ENCODE results near the gene CDH4. TPM values are rescaled to one million over a fixed set of nuclear protein-coding genes. Genes with fewer than 3 reads are reported as not detected.

The CDH4 gene
- 8.2 TPM for polyA plus RNA-seq (2013, experiment 1 of 2; ENCODE audit: insufficient read length)
- polyA plus RNA-seq (2013, experiment 2 of 2; ENCODE audit: insufficient read length), result 7.6 TPM

DNA sequence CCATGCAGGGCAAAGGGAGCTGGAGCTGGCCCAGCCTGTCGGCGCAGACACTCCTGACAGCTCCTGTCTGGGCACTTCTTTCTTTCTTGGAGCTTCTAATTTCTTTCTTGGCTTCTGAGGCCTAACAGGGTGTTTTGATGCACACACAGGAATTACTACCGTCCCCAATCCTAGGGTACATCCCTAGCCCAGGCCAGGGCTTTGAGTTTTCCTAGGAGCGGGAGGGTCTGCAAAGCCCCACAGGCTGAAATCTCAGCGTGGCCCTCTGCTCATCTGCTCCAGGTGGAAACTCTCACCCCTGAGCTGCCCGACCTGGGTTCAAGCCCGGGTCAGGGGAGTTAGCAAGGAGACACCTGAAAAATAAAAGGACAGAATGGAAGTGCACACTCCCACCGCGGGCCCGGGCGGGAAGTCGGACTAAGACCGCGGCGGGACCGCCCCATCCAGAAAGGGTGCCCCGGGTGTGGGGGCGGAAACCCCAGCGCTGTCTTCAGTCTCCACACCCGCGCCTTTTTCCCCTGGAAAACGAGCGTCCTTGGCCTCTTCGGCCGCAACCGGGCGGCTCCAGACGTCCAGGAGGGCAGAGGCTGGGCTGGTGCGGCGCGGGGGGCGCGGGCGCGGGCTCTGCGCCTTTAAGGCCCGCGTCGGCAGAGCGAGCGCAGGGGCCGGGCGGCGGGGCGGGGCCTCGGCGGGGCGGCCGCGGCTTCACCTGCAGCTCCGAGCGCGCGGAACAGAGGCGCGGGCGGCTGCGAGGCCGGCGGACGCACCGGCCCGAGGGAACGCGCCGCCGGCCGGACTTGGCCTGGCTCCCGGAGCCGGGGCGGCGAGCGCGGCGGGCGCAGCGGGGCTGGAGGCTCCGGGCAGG is at the start of gene CDH4:
CDH4 (plus strand) TSS at position 733 of the 865 bp plus-strand sequence.
- no peak for DNase-seq

DNA sequence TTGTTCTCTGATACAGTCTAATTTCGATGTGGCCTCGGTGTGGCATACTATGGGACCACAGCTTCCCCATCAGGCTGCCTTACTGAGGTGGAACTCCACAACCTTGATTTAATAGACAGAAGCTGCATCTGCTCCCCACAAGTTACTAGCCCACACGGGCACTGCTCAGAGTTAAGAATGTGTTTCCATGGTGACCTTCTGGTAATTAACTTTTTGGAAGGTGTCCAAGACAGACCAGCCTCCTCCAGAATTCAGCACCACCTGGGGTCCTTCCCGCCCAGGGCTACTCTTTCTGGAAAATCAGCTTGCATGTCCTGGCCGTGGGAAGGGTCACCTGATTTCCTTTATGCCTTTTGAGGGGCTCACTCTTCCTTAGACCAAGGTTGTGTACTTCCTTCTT is 48.7 kb upstream of the CDH4 start:
- DNase-seq, result no peak

DNA sequence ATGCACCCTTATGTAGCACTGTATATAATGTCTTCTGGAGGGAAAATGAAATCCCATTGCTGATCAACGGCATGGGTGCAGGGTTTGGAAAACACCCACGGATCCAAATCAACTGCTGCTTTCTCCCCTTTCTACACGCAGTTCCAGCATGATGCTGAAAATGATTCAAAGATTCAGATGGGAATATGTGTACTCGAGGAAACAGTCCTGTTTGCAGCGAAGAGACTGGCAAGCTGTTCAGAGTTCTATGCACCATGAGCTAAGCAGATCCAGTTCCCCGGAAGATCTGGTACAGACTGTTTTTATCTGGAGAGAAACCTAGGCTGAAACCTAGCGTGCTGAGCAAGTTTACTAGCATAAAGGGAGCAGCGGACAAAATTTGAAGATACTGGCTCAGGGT is 47.9 kb upstream of the CDH4 start:
- DNase-seq, result no peak

- DNase-seq, result no peak
Observed at GRCh38 chr20:61205769-61206168, 46.3 kb upstream of the CDH4 start.

DNA sequence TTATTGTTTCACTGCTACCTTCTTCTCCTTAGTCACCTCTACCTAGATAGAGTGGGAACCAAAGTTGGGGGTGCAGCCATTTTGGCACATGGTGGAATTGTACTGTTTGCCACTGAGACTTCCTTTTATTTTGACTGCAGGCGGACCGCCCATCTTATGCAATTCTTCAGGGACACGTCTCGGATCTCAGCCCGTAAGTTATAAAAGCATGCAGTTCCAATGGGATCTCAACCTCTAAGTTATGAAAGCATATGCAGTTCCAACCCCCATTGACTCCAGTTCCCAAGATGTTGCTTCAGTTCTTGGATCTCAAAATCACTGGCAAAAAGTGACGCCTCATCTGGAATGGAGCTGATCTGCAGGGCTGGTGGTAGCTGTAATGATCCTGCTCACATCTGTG is 41.2 kb upstream of the CDH4 start:
- DNase-seq, result no peak

DNA sequence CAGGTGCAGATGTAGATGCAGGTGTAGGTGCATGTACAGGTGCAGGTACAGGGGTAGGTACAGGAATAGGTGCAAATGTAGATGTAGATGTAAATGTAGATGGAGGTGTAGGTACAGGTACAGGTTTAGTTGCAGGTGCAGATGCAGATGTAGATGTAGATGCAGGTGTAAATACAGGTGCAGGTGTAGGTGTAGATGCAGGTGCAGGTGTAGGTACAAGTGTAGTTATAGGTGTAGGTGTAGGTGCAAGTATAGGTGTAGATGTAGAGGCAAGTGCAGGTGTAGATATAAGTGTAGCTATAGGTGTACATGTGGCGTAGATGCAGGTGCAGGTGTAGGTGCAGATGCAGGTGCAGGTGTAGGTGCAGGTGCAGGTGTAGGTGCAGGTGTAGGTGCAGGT is 34.2 kb upstream of the CDH4 start:
- no peak for DNase-seq

DNA sequence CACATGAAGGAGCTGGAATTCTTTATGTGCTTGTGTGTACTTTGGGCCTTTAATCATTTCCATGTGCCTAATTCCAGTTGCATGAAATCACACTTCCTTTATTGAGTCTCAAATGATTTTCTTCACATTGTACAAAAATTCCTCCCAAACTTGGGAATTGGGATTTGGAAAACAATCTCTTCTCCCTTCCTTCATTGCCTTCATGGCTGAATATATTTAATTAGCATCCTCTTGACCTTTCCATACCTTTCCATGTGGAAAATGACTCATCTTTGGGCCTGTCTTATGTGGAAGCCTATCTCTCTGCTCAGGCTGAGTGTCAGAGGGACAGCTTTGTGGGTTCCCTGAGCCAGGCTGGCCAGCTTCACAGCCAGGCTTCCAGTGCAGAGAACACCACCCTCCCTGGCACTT is 33.0 kb upstream of the CDH4 start:
- peak; percentile 89 for DNase-seq

DNA sequence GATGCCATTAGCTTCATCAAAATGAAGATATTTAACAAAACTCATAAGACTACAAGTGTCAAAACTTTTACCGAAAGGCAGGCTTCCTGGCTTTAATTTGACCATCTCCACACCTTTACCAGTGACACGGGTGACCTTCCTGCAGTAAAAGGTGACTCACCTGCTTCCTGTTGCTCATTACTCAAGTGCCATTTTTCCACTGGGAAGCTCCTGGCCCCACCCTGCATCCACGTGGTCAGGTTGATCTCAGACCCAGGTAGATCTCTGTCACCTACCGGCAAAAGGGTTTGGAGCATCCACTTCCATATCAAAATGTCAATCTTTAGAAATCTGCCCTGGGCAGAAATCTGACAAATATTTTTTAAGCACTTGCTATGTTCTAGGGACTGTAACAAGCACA is 31.9 kb upstream of the CDH4 start:
- no peak for DNase-seq

- no peak for DNase-seq
Observed at GRCh38 chr20:61220626-61221325, 31.3 kb upstream of the CDH4 start.

DNA sequence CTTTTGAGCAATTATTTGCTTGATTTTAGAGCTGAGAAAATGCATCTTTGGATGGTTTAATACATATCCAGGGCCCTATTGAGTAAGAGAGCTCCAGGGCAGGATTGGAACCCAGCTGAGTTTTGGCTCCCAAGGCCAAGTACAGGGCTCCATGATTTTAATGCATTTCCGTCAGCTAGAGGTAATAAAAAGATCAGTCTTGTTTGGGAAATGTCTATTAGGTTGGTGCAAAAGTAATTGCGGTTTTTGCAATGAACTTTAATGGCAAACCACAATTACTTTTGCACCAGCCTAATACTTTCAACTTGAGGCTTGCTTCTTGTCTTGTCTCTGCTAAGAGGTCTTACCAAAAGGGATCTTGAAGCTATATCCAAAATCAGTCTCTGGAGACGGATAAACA is 29.4 kb upstream of the CDH4 start:
- DNase-seq, result no peak

- DNase-seq, result no peak
Observed at GRCh38 chr20:61223121-61223520, 28.9 kb upstream of the CDH4 start.

DNA sequence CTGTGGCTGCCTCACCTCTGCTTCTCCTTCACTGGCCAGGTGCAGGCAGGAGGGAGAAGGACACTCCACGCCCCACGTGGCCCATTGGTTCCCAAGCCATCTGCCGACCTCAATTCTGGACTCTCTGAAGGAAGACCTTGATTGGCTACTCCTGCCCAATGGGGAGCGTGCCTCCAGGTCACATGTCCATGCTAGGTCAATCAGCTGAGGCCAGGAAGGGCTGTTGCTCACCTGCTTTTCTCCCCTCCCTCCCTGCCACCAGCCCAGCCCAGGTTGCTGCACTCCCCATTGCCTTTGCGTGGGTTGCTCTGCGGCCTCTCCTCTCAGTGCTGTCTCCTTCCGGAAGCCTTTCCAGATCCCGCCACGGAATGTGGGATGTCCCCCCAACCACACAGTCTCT is 21.9 kb upstream of the CDH4 start:
- no peak for DNase-seq

GRCh38 chr20:61233590-61233989 is 18.5 kb upstream of the CDH4 start:
- DNase-seq, result no peak

- no peak for DNase-seq
Observed at GRCh38 chr20:61234224-61234890, 17.7 kb upstream of the CDH4 start.

- DNase-seq, result no peak
Observed at GRCh38 chr20:61236713-61237112, 15.3 kb upstream of the CDH4 start.

DNA sequence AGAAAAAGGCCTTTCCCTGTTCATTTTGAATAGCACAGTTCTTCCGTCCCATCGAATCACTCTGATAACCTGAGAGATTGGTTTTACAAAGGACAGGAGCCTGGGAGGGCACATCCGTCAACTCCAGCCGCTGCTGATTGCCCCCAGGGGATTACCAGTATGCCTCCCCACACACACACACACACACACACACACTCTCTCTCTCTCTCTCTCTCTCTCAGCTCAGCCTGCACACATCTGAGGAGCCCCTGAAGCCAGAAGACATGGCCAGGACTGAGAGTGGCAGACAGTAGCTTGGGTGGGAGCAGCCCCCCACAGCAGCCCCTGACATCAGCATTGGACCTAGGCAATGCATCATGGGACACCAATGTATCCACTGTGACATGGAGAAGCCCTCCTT is 13.2 kb upstream of the CDH4 start:
- no peak for DNase-seq

DNA sequence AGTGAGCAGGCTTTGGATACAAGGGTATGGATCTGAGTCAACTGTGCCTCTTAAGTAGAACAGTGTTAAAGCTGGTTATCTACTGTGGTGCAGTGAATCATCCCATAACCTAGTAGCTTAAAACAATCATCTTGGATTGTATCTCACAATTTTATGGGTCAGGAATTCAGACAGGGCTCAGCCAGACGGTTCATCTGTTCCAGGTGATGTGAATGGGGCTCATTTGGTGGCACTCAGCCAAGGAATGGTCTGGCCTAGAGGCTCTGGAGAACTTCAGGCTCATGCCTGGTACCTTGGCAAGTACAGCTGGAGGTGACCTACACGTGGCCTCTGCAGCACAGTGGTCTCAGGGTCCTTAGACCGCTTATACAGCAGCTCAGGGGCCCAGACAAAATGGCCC is 11.2 kb upstream of the CDH4 start:
- no peak for DNase-seq

DNA sequence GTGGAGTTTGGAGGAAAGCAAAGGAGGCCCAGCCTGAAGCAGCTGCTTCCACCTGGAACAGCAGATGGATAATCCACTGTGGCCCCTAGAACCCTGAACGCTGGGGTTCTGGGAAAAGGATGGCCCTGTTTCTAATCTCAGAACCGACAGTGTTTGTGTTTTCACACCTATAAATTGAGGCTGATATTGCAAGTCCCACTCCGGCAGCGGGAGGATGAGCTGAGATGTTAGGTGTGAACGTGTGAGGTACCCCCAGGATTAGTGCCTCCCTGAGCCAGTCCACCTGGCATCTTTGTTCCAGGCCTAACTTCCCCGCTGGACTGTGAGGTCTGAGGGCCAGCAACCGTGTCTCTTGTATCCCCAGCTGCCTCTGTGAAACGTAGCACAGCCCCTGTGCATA is 7.8 kb upstream of the CDH4 start:
- no peak for DNase-seq

DNA sequence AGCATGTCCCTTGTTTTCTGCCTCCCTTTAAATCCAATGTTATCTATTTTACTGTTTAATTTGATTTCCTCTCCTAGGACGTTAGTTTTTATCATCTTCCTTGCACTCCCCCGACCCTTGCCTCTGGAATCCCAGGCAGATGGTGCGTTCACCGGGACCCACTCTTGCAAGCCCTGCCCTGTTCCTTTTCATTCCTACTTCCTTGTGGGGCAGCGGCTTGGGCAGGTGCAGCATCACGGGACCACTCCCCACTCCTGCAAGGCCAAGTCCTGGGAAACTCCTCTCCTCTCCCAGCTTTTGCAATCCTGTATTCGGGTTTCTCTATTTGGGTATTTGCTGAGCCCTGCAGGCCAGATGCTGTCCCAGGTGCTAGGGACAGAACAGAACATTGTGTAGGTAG is 5.8 kb upstream of the CDH4 start:
- DNase-seq, result no peak

- no peak for DNase-seq
Observed at GRCh38 chr20:61249626-61250025, 2.4 kb upstream of the CDH4 start.

DNA sequence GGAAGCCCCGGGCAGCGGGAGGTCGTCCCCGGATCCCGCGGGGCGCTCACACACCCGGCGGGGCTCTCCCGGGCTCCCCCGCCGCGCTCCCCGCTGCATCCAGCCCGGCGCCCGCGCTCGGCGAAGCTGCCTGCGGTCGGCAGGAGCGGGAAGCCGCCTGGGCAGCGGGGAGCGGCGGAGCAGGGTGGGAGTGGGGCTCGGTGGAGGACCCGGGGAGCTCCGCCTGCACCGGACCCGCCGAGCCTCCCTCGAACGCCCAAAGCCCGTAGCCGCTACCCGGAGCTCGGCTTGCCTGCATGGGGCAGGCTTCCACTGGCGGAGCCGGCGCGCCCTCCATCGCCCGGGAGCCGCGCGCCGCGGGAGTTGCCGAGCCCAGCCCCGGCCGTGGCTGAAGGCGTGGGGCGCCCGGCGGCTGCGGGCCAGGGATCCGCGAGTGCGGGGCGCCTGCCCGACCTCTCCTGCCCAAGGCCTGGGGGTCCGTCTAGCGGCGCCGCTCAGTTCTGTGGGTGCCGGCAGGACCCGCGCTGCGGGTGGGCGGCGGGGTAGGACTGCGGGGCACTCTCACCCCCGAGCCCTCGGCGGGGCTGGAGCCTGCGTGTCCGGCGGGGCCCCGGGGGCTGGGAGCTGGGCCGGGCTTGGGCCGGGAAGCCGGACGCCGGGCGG is 671 bp downstream of the CDH4 start:
- DNase-seq, result peak; percentile 28

DNA sequence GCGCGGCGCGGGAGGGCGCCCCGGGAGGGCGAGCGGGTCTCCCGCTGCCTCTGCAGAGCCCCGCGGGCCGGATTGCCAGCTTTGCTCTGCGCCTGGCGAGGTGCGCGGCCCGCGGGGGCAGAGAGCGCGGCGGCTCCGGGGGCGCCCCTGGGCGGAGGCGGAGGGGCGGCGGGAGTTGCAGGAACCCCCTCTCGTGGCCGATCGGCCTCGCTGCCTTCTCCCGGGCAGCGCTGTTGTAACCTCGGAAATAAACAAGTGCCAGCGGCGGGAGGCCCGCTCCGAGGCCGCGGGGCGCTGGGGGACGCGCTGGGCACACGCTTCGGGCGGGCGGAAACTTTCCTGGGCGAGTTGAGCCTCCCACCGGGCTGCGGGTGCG is 1.2 kb downstream of the CDH4 start:
- DNase-seq, result peak; percentile 37
